Neural crest cell (in vitro differentiated cells): ENCODE data around the gene CDH16. TPM values are rescaled to one million over a fixed set of nuclear protein-coding genes. Genes with fewer than 3 reads are reported as not detected.
"Not testable (repeated sequence)": the region's sequence is repeated elsewhere in the genome, so short reads cannot be mapped to it uniquely, and the experiment has no call there.

ENCODE experiments used
- DNase-seq: peaks from one replicate; pipeline ENCODE4 v3.0.0; 2021; ENCODE audit warnings: low read depth, mixed read lengths, low spot score
- H3K27ac Mint-ChIP-seq: one replicate; pipeline ENCODE4 v1.8.0; 2021; ENCODE audit warnings: mild to moderate bottlenecking, mixed read lengths; ENCODE audit not compliant: unreplicated experiment
- H3K27me3 Mint-ChIP-seq: 2 replicates; pipeline ENCODE4 v1.8.0; 2021; ENCODE audit warnings: low read depth, mild to moderate bottlenecking, mixed read lengths
- H3K36me3 Mint-ChIP-seq: 2 replicates; pipeline ENCODE4 v1.8.0; 2021; ENCODE audit warnings: low read depth, mild to moderate bottlenecking, mixed read lengths
- H3K4me1 Mint-ChIP-seq: 2 replicates; pipeline ENCODE4 v1.8.0; 2021; ENCODE audit warnings: mixed read lengths
- H3K4me3 Mint-ChIP-seq: one replicate; pipeline ENCODE4 v1.8.0; 2021; ENCODE audit warnings: mild to moderate bottlenecking, mixed read lengths
- H3K9me3 Mint-ChIP-seq: 2 replicates; pipeline ENCODE4 v1.8.0; 2021; ENCODE audit warnings: mixed read lengths
- total RNA-seq: library from RNA; stranded (reverse); gene quantifications from 2 replicates; pipeline ENCODE4 v1.2.1, GENCODE V29; 2021
- TF ChIP-seq, protein P1 (sequence below): fragments of 200-600 bp; sonication (generic); conservative IDR thresholded peaks from 2 replicates; pipeline ENCODE4 v1.5.0; 2021; ENCODE audit warnings: antibody characterized with exemption, mild to moderate bottlenecking

The CDH16 gene
- total RNA-seq, 1 donor from 2014 or later: not detected

DNA sequence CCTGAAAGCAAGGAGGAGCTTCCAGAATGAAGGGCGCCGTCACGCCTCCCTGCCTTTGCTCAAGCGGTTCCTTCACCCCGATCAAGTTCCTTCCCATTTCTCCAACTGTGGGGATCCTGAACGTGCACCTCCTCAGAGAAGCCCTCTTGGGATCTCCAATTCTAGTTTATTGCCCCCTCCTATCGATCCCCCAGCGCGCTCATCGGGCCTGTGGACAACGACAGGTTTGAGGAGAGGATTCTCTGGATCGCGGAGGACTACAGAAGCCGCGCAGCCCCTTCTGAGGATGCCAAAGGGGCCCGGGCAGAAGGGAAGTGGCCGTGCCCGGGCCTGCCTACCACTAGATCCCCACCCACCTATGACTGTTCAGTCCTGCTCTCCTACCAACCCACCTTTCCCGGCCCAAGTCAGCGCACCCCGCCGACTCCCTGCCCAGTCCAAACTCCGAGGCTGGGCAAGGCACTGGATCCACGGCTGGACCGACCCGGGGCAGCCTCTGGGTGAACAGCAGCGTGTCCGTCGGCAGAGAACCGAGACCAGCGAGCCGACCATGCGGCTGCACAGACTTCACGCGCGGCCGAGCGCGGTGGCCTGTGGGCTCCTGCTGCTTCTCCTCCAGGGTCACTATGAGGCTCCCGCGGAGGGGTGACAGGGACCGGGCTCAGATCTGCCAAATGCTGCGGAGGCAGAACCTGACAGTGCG is 29.6 kb upstream of the CDH16 start:
- no peak overlapping the region for H3K27ac Mint-ChIP-seq
- no peak overlapping the region for H3K4me3 Mint-ChIP-seq

DNA sequence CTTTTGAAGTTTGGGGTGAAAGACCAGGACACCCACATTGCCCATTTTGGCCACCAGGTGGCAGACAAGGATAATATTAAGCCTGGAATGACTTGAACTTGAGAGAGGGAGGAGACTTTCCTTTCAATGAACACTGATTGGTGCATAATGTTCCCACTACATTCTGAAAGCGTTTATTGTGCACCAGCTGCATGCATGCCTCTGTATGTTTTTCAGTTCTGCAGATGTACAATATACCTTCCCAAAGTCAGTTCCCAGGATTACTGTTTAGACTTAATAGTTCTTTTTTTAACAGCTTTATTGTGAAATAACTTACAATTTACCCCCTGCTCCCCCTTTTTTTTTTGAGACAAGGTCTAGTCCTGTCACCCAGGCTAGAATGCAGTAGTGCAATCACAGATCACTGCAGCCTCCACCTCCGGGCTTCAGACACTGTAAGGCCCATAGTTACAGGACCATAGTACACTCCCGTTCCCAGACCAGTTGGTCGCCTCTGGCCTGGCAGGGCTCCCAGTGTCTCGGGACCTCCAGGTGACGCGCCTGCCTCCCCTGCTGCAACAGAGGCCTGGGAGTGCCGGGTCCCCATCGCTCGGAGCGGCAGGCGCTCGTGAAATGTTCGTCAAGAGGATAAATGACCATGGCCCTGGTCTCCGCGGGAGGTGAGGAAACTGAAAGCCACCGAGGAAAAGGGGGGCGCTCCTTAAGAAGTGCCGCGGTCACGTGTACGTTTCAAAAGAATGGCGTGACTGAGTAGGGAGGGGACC is 28.8 kb upstream of the CDH16 start:
- Mint-ChIP-seq H3K27me3 (peaks cover 27% of the 10 kb centered on the region), H3K27ac (no peak overlapping the region)
- TF ChIP-seq, protein P1, sequence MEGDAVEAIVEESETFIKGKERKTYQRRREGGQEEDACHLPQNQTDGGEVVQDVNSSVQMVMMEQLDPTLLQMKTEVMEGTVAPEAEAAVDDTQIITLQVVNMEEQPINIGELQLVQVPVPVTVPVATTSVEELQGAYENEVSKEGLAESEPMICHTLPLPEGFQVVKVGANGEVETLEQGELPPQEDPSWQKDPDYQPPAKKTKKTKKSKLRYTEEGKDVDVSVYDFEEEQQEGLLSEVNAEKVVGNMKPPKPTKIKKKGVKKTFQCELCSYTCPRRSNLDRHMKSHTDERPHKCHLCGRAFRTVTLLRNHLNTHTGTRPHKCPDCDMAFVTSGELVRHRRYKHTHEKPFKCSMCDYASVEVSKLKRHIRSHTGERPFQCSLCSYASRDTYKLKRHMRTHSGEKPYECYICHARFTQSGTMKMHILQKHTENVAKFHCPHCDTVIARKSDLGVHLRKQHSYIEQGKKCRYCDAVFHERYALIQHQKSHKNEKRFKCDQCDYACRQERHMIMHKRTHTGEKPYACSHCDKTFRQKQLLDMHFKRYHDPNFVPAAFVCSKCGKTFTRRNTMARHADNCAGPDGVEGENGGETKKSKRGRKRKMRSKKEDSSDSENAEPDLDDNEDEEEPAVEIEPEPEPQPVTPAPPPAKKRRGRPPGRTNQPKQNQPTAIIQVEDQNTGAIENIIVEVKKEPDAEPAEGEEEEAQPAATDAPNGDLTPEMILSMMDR: peak; percentile 88

More for the DNA sequence above, 29.6 kb upstream of the CDH16 start:
- DNase-seq: no peak
- Mint-ChIP-seq H3K9me3 (no peaks in the 10 kb centered on the region), H3K4me1 (no peaks in the 10 kb centered on the region), H3K27me3 (peaks cover 33% of the 10 kb centered on the region), H3K36me3 (no peaks in the 10 kb centered on the region)
- TF ChIP-seq, protein P1: no peak

DNA sequence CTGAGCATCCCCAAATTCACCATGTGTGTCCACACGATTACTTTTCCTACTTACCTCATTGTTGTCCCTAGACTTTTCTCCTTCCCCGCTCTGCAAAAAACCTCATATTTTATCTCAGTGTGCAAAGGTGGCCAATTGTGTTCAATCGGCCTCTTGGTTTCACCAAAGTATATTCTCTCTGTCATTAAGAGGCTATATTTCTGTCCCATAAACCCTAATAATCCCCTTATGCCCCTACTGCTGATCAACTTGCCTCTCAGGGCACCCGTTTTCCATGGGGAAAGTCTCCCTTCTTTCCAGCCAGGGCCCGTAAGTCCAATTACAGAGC is 28.3 kb upstream of the CDH16 start:
- no peak for DNase-seq
- H3K4me1 Mint-ChIP-seq: no peaks in the 10 kb centered on the region
- TF ChIP-seq, protein P1: no peak
- peaks cover 26% of the 10 kb centered on the region for H3K27me3 Mint-ChIP-seq
- peaks cover 4% of the 10 kb centered on the region for H3K36me3 Mint-ChIP-seq
- H3K4me3 Mint-ChIP-seq: peak overlapping the region; percentile 34
- H3K9me3 Mint-ChIP-seq: no peaks in the 10 kb centered on the region
- no peak overlapping the region for H3K27ac Mint-ChIP-seq

More for the DNA sequence above, 28.8 kb upstream of the CDH16 start:
- Mint-ChIP-seq H3K9me3 (no peaks in the 10 kb centered on the region), H3K4me3 (peak overlapping the region; percentile 34), H3K36me3 (peaks cover 4% of the 10 kb centered on the region), H3K4me1 (no peaks in the 10 kb centered on the region)
- peak; percentile 84 for DNase-seq

DNA sequence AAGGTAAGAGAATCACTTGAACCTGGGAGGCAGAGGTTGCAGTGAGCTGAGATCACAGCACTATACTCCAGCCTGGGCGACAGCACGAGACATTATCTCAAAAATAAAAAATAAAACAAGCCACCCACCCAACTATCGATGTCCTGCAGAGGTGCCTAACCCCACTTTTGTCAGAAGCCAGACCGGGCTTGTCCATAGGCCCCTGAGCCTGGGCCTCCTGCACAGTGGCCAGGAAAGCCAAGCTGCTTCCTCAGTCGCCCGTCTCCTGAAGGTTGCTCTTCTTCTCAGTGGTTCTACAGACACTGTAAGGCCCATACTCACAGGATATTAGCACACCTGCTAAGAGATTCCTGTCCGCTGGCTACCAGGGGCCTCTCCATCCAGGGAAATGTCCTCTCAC is 27.9 kb upstream of the CDH16 start:
- no peak for DNase-seq
- Mint-ChIP-seq H3K36me3 (peaks cover 4% of the 10 kb centered on the region), H3K27ac (no peak overlapping the region), H3K9me3 (no peaks in the 10 kb centered on the region), H3K4me1 (no peaks in the 10 kb centered on the region), H3K27me3 (peaks cover 22% of the 10 kb centered on the region), H3K4me3 (no peak overlapping the region)
- TF ChIP-seq, protein P1: no peak

DNA sequence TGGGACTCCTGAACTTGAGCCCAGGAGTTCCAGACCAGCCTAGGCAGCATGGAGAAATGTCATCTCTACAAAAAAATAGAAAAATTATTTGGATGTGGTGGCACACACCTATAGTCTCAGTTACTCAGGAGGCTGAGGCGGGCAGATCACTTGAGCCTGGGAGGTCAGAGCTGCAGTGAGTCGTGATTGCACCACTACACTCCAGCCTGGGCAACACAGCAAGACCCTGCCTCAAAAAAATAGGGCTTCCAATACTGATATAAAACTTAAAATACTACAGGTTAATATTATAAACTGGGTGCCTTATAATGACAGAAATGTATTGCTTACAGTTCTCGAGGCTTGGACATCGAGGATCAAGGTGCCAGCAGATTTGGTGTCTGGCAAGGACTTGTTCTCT is 27.3 kb upstream of the CDH16 start:
- TF ChIP-seq, protein P1: no peak
- no peak overlapping the region for H3K27ac Mint-ChIP-seq
- no peaks in the 10 kb centered on the region for H3K4me1 Mint-ChIP-seq
- no peak overlapping the region for H3K4me3 Mint-ChIP-seq
- H3K27me3 Mint-ChIP-seq: peaks cover 17% of the 10 kb centered on the region
- peaks cover 4% of the 10 kb centered on the region for H3K36me3 Mint-ChIP-seq
- DNase-seq: no peak
- no peaks in the 10 kb centered on the region for H3K9me3 Mint-ChIP-seq

DNA sequence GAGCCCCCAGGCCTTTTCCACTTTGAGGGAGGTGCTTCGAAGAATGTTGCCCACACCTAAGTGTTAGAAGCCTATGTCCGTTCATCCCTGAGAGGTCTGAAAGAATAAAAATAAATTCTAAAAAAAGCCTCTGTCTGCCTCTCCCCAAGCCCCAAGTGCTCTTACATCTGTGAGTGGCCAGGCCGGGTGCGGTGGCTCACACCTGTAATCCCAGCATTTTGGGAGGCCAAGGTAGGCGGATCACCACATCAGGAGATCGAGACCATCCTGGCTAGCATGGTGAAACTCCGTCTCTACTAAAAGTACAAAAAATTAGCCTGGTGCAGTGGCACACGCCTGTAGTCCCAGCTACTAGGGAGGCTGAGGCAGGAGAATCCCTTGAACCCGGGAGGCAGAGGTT is 26.3 kb upstream of the CDH16 start:
- not testable (repeated sequence) for H3K4me1 Mint-ChIP-seq, H3K4me3 Mint-ChIP-seq, H3K9me3 Mint-ChIP-seq, H3K27ac Mint-ChIP-seq, H3K36me3 Mint-ChIP-seq, DNase-seq
- peaks cover 11% of the 10 kb centered on the region for H3K27me3 Mint-ChIP-seq
